Spinal cord (tissue), 10 donors: ENCODE data around the gene TMEM116. TPM values are rescaled to one million over a fixed set of nuclear protein-coding genes. Genes with fewer than 3 reads are reported as not detected.
"Not testable (repeated sequence)": the region's sequence is repeated elsewhere in the genome, so short reads cannot be mapped to it uniquely, and the experiment has no call there.

ENCODE experiments used
- DNase-seq, 6 donors: peaks; one replicate each; pipeline versions ENCODE4 v3.0.0 to v3.0.0-alpha.2; 2013 to 2015; ENCODE audit warnings: low spot score in 6 of 6, low read depth in 4 of 6
- H3K27ac ChIP-seq: one replicate; pipeline ENCODE4 v1.5.1; 2013; ENCODE audit warnings: low read depth, low read length, control low read depth
- H3K27me3 ChIP-seq: one replicate; pipeline ENCODE4 v1.6.1; 2013; ENCODE audit warnings: low read length; ENCODE audit not compliant: control insufficient read depth, insufficient read depth
- H3K36me3 ChIP-seq: one replicate; pipeline ENCODE4 v1.6.1; 2013; ENCODE audit warnings: low read length; ENCODE audit not compliant: control insufficient read depth, insufficient read depth
- H3K4me1 ChIP-seq: one replicate; pipeline ENCODE4 v1.6.1; 2013; ENCODE audit warnings: low read length; ENCODE audit not compliant: control insufficient read depth, insufficient read depth
- H3K4me3 ChIP-seq: one replicate; pipeline ENCODE4 v1.5.1; 2013; ENCODE audit warnings: low read depth, low read length, control low read depth
- H3K9me3 ChIP-seq: one replicate; pipeline ENCODE4 v1.6.1; 2013; ENCODE audit warnings: low read length; ENCODE audit not compliant: control insufficient read depth, insufficient read depth
- WGBS: methylation state at CpG from one replicate; pipeline ENCODE4 v1.1.5; 2013; ENCODE audit warnings: missing lambda C conversion rate; ENCODE audit not compliant: insufficient coverage; 5-methylcytosine and 5-hydroxymethylcytosine counted together
- polyA plus RNA-seq, 2 donors: library from polyadenylated mRNA; unstranded; fragments of 120-200 nt; gene quantifications; one replicate each; pipeline ENCODE4 v1.2.1, GENCODE V29; 2013; ENCODE audit not compliant: insufficient read length in 2 of 2
- total RNA-seq, 2 donors: library from RNA; depleted of rRNA in 1 of 2; stranded (reverse); fragments of 120-200 nt in 1 of 2; fragments of >200 nt in 1 of 2; gene quantifications; one replicate each; pipeline versions ENCODE4 v1.2.3 to v1.2.4, GENCODE V29; 2013 to 2014
- donor health status: healthy.

The TMEM116 gene
- total and polyA plus RNA-seq, 4 donors: 12.3 to 23.2 (median 17.7) TPM

GRCh38 chr12:111954969-111955368 is 58.0 kb downstream of the TMEM116 start:
- Histone ChIP-seq H3K9me3 (peaks cover 1% of the 10 kb centered on the region), H3K27ac (no peak overlapping the region), H3K4me1 (no peaks in the 10 kb centered on the region), H3K36me3 (peaks cover 2% of the 10 kb centered on the region), H3K4me3 (no peak overlapping the region), H3K27me3 (no peaks in the 10 kb centered on the region)
- no peak for DNase-seq
- 60% methylated on average over 3 of the region's 5 CpGs for WGBS

DNA sequence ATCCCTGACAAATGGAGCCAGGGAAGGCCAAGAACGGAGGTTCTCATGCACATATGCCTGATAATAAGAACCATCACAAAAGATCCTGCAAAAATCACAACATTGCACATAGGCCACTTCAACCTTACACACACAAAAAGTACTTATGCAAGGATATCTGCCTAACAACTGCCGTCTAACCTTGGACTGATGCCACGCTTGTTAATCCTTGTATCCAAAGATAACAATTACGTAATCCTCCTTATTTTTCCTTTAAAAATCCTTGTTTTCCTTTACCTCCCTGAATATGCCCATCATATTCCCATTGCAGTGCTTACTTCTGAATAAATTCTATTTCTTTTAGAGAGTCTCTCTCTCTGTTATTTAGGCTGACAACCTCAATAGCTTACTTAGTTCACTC is 59.5 kb downstream of the TMEM116 start:
- H3K9me3 ChIP-seq: peaks cover 1% of the 10 kb centered on the region
- WGBS: 85% methylated on average over 4 of the region's 4 CpGs
- H3K27ac ChIP-seq: no peak overlapping the region
- no peaks in the 10 kb centered on the region for H3K27me3 ChIP-seq
- no peak for DNase-seq
- no peak overlapping the region for H3K4me3 ChIP-seq
- H3K4me1 ChIP-seq: no peaks in the 10 kb centered on the region
- H3K36me3 ChIP-seq: peaks cover 2% of the 10 kb centered on the region

- not testable (repeated sequence) for H3K36me3 ChIP-seq, H3K4me3 ChIP-seq, DNase-seq, H3K9me3 ChIP-seq, H3K4me1 ChIP-seq, H3K27me3 ChIP-seq, H3K27ac ChIP-seq
- 91% methylated on average over 3 of the region's 4 CpGs for WGBS
These were observed 60.7 kb downstream of the TMEM116 start for GRCh38 chr12:111952084-111952787.

- H3K4me1 ChIP-seq, H3K27me3 ChIP-seq, H3K36me3 ChIP-seq, H3K9me3 ChIP-seq, H3K4me3 ChIP-seq, H3K27ac ChIP-seq, DNase-seq: not testable (repeated sequence)
- no CpG with 5 or more reads among the region's 3 CpGs for WGBS
These were observed 61.8 kb downstream of the TMEM116 start for GRCh38 chr12:111950961-111951676.

DNA sequence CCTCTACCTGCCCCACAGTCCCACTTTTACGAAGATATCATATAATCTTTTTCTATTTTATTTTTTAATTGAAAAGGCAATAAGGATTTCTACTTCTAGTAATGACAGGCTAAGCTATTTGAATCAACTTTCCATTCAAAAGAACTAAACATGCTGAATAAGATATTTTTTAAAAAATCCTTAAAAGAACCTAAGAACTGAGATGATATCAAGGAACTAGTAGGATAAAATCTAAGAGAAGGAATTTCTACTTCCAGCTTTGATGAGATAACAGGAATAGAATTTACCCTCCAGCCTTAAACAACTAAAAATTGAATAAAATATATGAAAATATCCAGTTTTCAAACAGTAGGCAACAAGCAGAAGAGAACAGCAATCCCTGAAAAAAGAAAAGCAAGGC is 69.0 kb downstream of the TMEM116 start:
- no peak for DNase-seq
- no peak overlapping the region for H3K4me3 ChIP-seq
- H3K36me3 ChIP-seq: no peaks in the 10 kb centered on the region
- no peaks in the 10 kb centered on the region for H3K9me3 ChIP-seq
- no peaks in the 10 kb centered on the region for H3K4me1 ChIP-seq
- no peak overlapping the region for H3K27ac ChIP-seq
- no CpG with 5 or more reads among the region's 1 CpG for WGBS
- H3K27me3 ChIP-seq: no peaks in the 10 kb centered on the region

- H3K4me1 ChIP-seq: no peaks in the 10 kb centered on the region
- H3K27ac ChIP-seq: no peak overlapping the region
- H3K27me3 ChIP-seq: no peaks in the 10 kb centered on the region
- no CpG with 5 or more reads among the region's 5 CpGs for WGBS
- no peaks in the 10 kb centered on the region for H3K36me3 ChIP-seq
- no peak overlapping the region for H3K4me3 ChIP-seq
- no peak for DNase-seq
- no peaks in the 10 kb centered on the region for H3K9me3 ChIP-seq
These were observed 70.4 kb downstream of the TMEM116 start for GRCh38 chr12:111942557-111942956.

- no peaks in the 10 kb centered on the region for H3K27me3 ChIP-seq
- no CpG with 5 or more reads among the region's 1 CpG for WGBS
- H3K27ac ChIP-seq: no peak overlapping the region
These were observed 75.5 kb downstream of the TMEM116 start for GRCh38 chr12:111937429-111937828.

GRCh38 chr12:111936869-111937268 is 76.1 kb downstream of the TMEM116 start:
- H3K4me3 ChIP-seq: no peak overlapping the region
- no peak overlapping the region for H3K27ac ChIP-seq
- no peaks in the 10 kb centered on the region for H3K36me3 ChIP-seq
- no peaks in the 10 kb centered on the region for H3K4me1 ChIP-seq
- H3K9me3 ChIP-seq: no peaks in the 10 kb centered on the region
- DNase-seq: no peak
- H3K27me3 ChIP-seq: no peaks in the 10 kb centered on the region

More at GRCh38 chr12:111937429-111937828, 75.5 kb downstream of the TMEM116 start:
- Histone ChIP-seq H3K4me1 (no peaks in the 10 kb centered on the region), H3K9me3 (no peaks in the 10 kb centered on the region), H3K36me3 (no peaks in the 10 kb centered on the region), H3K4me3 (no peak overlapping the region)
- no peak for DNase-seq

DNA sequence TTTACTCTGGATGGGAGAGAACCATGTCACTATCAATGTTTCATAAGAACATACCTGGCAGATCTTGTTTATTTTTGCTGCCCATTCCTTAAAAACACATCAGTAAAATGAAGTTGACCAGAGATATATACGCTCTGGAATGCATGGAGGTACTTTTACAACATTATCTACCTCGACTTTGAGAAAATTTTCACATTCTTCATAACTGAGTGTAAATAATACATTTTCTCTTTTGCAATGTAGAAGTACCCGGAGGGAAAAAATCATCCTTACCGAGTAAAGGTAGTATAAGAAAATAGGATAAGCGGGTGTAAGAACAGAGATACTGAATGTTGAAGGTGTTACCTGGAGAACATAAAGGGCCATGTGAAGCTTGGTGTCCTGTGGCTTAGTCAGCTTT is 80.7 kb downstream of the TMEM116 start:
- no peaks in the 10 kb centered on the region for H3K9me3 ChIP-seq
- no peak for DNase-seq
- H3K4me1 ChIP-seq: no peaks in the 10 kb centered on the region
- H3K27ac ChIP-seq: no peak overlapping the region
- H3K27me3 ChIP-seq: no peaks in the 10 kb centered on the region
- WGBS: 67% methylated on average over 3 of the region's 5 CpGs
- H3K36me3 ChIP-seq: no peaks in the 10 kb centered on the region
- H3K4me3 ChIP-seq: no peak overlapping the region

DNA sequence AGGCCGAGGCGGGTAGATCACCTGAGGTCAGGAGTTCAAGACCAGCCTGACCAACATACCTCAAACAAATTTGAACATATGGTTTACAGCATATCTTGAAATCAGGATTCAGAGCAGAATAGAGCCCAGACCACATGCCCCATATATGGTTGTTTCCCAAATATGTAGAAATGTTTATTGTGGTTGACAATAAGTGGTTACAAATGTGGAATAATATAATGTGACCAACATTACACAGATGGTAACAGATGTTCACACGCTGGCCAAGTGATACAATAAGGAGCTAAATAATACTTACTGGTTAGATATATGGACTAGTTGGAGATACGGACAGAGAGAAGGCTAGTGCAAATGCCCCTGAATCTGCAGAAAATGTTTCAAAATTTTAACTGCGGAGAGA is 85.6 kb downstream of the TMEM116 start:
- 100% methylated on average over 3 of the region's 5 CpGs for WGBS

More for the DNA sequence above, 85.6 kb downstream of the TMEM116 start:
- H3K27me3 ChIP-seq: no peaks in the 10 kb centered on the region
- no peaks in the 10 kb centered on the region for H3K4me1 ChIP-seq
- H3K27ac ChIP-seq: no peak overlapping the region
- H3K36me3 ChIP-seq: no peaks in the 10 kb centered on the region
- H3K4me3 ChIP-seq: no peak overlapping the region
- DNase-seq: no peak
- H3K9me3 ChIP-seq: no peaks in the 10 kb centered on the region
